Activated gamma-delta T cell treated with anti-CD3 and anti-CD28 coated beads, Interleukin-2, amount 50 U/mL, for 16 hours (primary cell): ENCODE results near the gene RLN1.
A peak's percentile ranks its signal among the peaks of the same experiment; 100 is the strongest.
"Not testable (repeated sequence)": the region's sequence is repeated elsewhere in the genome, so short reads cannot be mapped to it uniquely, and the experiment has no call there.

Experiments
- DNase-seq: peaks from one replicate; pipeline ENCODE4 v3.0.0-alpha.2; 2020; ENCODE audit warnings: low read depth

Gene RLN1

GRCh38 chr9:5338992-5339981, at the start of gene RLN1:
Gene RLN1 (minus strand): TSS chr9:5339876. CDS start chr9:5339746, 130 bp downstream.
- DNase-seq, result not testable (repeated sequence)

- DNase-seq, result no peak
These were observed 49.5 kb upstream of the RLN1 start for GRCh38 chr9:5389109-5389732.

- DNase-seq, result no peak
These were observed 48.5 kb upstream of the RLN1 start for GRCh38 chr9:5388026-5388819.

- no peak for DNase-seq
These were observed 44.8 kb upstream of the RLN1 start for GRCh38 chr9:5384436-5384835.

- no peak for DNase-seq
These were observed 42.8 kb upstream of the RLN1 start for GRCh38 chr9:5382479-5382878.

- no peak for DNase-seq
These were observed 36.3 kb upstream of the RLN1 start for GRCh38 chr9:5375790-5376477.

GRCh38 chr9:5375091-5375490, 35.4 kb upstream of the RLN1 start:
- DNase-seq, result no peak

- DNase-seq, result no peak
These were observed 24.8 kb upstream of the RLN1 start for GRCh38 chr9:5364294-5365024.

- DNase-seq, result no peak
These were observed 21.8 kb upstream of the RLN1 start for GRCh38 chr9:5361326-5362010.

- DNase-seq, result no peak
These were observed 20.7 kb upstream of the RLN1 start for GRCh38 chr9:5360341-5360740.

GRCh38 chr9:5357431-5358105, 17.9 kb upstream of the RLN1 start:
- no peak for DNase-seq

- no peak for DNase-seq
These were observed 16.1 kb upstream of the RLN1 start for GRCh38 chr9:5355817-5356216.

- DNase-seq, result no peak
These were observed 15.6 kb upstream of the RLN1 start for GRCh38 chr9:5355226-5355625.

GRCh38 chr9:5354184-5354583, 14.5 kb upstream of the RLN1 start:
- DNase-seq, result no peak

GRCh38 chr9:5352637-5353248, 13.1 kb upstream of the RLN1 start:
- no peak for DNase-seq

GRCh38 chr9:5336688-5337087, 3.0 kb downstream of the RLN1 start:
- peak; percentile 1 for DNase-seq

- DNase-seq, result not testable (repeated sequence)
These were observed 8.4 kb downstream of the RLN1 start for GRCh38 chr9:5331276-5331675.

GRCh38 chr9:5326893-5327548, 12.7 kb downstream of the RLN1 start:
- DNase-seq, result peak; percentile 30

GRCh38 chr9:5326187-5326586, 13.5 kb downstream of the RLN1 start:
- DNase-seq, result no peak
